OCI-LY3 (cell line): ENCODE data around the gene CNTNAP2.

Experiments
- H2AFZ ChIP-seq: fragments of 200-600, 300-600 bp; shearing (Covaris generic); 2 replicates; pipeline ENCODE4 v1.6.0; 2014; ENCODE audit warnings: antibody characterized with exemption, low read depth, low read length
- H3K27ac ChIP-seq: fragments of 200-600, 300-600 bp; sonication (generic); 2 replicates; pipeline ENCODE4 v1.5.1; 2014; ENCODE audit warnings: mild to moderate bottlenecking, low read length, moderate library complexity, mixed read lengths
- H3K27me3 ChIP-seq: fragments of 200-600, 300-600 bp; sonication (generic); 2 replicates; pipeline ENCODE4 v1.6.1; 2014; ENCODE audit warnings: low read depth, low read length, mixed read lengths
- H3K36me3 ChIP-seq: fragments of 200-600, 300-600 bp; sonication (generic); replicated peaks from 2 replicates; pipeline ENCODE3; 2014; ENCODE audit warnings: low read depth, low read length, mixed read lengths
- H3K4me1 ChIP-seq: fragments of 300-600, 200-600 bp; sonication (generic); 2 replicates; pipeline ENCODE4 v1.6.1; 2014; ENCODE audit warnings: low read length, mixed read lengths
- H3K4me2 ChIP-seq: fragments of 200-600, 300-600 bp; sonication (generic); 2 replicates; pipeline ENCODE4 v1.6.1; 2014; ENCODE audit warnings: low read length, mixed read lengths
- H3K4me3 ChIP-seq: fragments of 300-600, 200-600 bp; sonication (generic); 2 replicates; pipeline ENCODE4 v1.5.1; 2014; ENCODE audit warnings: antibody characterized with exemption, mild to moderate bottlenecking, low read length, moderate library complexity
- H3K79me2 ChIP-seq: fragments of 300-600, 200-600 bp; shearing (Covaris generic); 2 replicates; pipeline ENCODE4 v1.6.1; 2014; ENCODE audit warnings: mild to moderate bottlenecking, low read length, mixed read lengths
- H3K9ac ChIP-seq: fragments of 300-600, 200-600 bp; shearing (Covaris generic); 2 replicates; pipeline ENCODE4 v1.6.0; 2014; ENCODE audit warnings: mild to moderate bottlenecking, low read length, moderate library complexity
- H3K9me3 ChIP-seq: fragments of 200-600, 300-600 bp; shearing (Covaris generic); 2 replicates; pipeline ENCODE4 v1.6.1; 2014; ENCODE audit warnings: low read length, mixed read lengths; ENCODE audit not compliant: insufficient read depth
- H4K20me1 ChIP-seq: fragments of 200-600, 300-600 bp; sonication (generic); 2 replicates; pipeline ENCODE4 v1.6.1; 2016; ENCODE audit warnings: low read length, mixed read lengths; ENCODE audit not compliant: insufficient read depth
- CTCF ChIP-seq: fragments of 200-600, 300-600 bp; sonication (generic); IDR thresholded peaks from 2 replicates; pipeline ENCODE4 v1.5.1; 2014; ENCODE audit warnings: antibody characterized with exemption, low read length, low read depth
- EZH2phosphoT487 ChIP-seq: fragments of 200-600 bp; shearing (Covaris generic); IDR thresholded peaks from 2 replicates; pipeline ENCODE4 v1.6.1; 2018; ENCODE audit warnings: antibody characterized with exemption, mixed run types, low read depth

Gene CNTNAP2

GRCh38 chr7:147332988-147333387 is 1216.4 kb downstream of the CNTNAP2 start:
- Histone ChIP-seq H3K27ac (no peak overlapping the region), H3K79me2 (no peaks in the 10 kb centered on the region), H3K4me3 (no peak overlapping the region), H3K4me1 (peaks cover 6% of the 10 kb centered on the region; the same call in 1 of the 2 replicates), H3K4me2 (no peak overlapping the region), H4K20me1 (no peaks in the 10 kb centered on the region), H3K27me3 (no peaks in the 10 kb centered on the region), H3K9me3 (no peaks in the 10 kb centered on the region), H2AFZ (no peak overlapping the region), H3K36me3 (no peaks in the 10 kb centered on the region), H3K9ac (no peak overlapping the region)
- TF ChIP-seq EZH2phosphoT487 (no peak), CTCF (no peak)

GRCh38 chr7:147363101-147363500 is 1246.5 kb downstream of the CNTNAP2 start:
- Histone ChIP-seq H3K4me2 (no peak overlapping the region), H3K4me1 (no peaks in the 10 kb centered on the region), H3K9me3 (no peaks in the 10 kb centered on the region), H4K20me1 (no peaks in the 10 kb centered on the region), H3K79me2 (no peaks in the 10 kb centered on the region), H3K36me3 (no peaks in the 10 kb centered on the region), H3K27me3 (no peaks in the 10 kb centered on the region), H3K27ac (no peak overlapping the region), H3K4me3 (no peak overlapping the region), H2AFZ (no peak overlapping the region), H3K9ac (no peak overlapping the region)
- no peak for TF ChIP-seq CTCF
- no peak for TF ChIP-seq EZH2phosphoT487

DNA sequence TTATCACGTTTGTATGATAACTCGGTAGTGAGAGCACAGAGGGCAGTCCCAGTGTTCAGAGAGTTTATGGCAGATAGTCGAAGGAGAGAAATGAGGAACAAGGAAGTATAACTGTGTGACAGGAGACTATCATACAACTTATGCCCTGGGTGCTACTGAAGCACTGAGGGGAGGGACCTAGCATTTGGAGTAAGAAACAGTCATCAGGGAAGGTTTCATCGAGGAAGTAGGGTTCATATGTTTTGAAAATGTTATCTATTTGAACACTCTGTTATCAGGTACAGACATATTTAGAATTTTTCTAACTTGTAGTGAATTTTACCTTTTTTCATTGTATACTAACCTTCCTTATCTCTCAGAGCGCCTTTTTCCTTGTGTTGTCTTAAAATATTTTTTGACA is 1259.6 kb downstream of the CNTNAP2 start:
- Histone ChIP-seq H3K4me2 (no peak overlapping the region), H4K20me1 (no peaks in the 10 kb centered on the region), H3K9ac (no peak overlapping the region), H2AFZ (no peak overlapping the region), H3K4me3 (no peak overlapping the region), H3K27me3 (no peaks in the 10 kb centered on the region), H3K79me2 (no peaks in the 10 kb centered on the region), H3K36me3 (no peaks in the 10 kb centered on the region), H3K9me3 (no peaks in the 10 kb centered on the region), H3K27ac (no peak overlapping the region), H3K4me1 (no peaks in the 10 kb centered on the region)
- TF ChIP-seq CTCF (no peak), EZH2phosphoT487 (no peak)

GRCh38 chr7:147380926-147381325 is 1264.3 kb downstream of the CNTNAP2 start:
- H4K20me1 ChIP-seq = no peaks in the 10 kb centered on the region
- H3K79me2 ChIP-seq = no peaks in the 10 kb centered on the region
- no peaks in the 10 kb centered on the region for H3K4me1 ChIP-seq
- no peak overlapping the region for H3K9ac ChIP-seq
- H3K9me3 ChIP-seq = no peaks in the 10 kb centered on the region
- H2AFZ ChIP-seq = no peak overlapping the region
- TF ChIP-seq EZH2phosphoT487 (no peak), CTCF (no peak)
- H3K27me3 ChIP-seq = no peaks in the 10 kb centered on the region
- no peak overlapping the region for H3K4me2 ChIP-seq
- no peak overlapping the region for H3K4me3 ChIP-seq
- H3K27ac ChIP-seq = no peak overlapping the region
- no peaks in the 10 kb centered on the region for H3K36me3 ChIP-seq
